ENCODE data around the gene ORMDL3. TPM values are rescaled to one million over a fixed set of nuclear protein-coding genes. Genes with fewer than 3 reads are reported as not detected.

Gene ORMDL3
- total RNA-seq, 1 donor from 2014 or later = 70.9 TPM

GRCh38 chr17:39919087-39919683, 8.2 kb downstream of the ORMDL3 start:
- H3K36me3 Mint-ChIP-seq (ENCODE audit: unreplicated experiment) = peaks cover 11% of the 10 kb centered on the region
- H3K4me3 Mint-ChIP-seq (ENCODE audit: unreplicated experiment) = no peak overlapping the region
- H3K27ac Mint-ChIP-seq (ENCODE audit: unreplicated experiment) = no peak overlapping the region
- no peak for DNase-seq
- no peak for TF ChIP-seq CTCF (IDR thresholded peaks at IDR 0.05; ENCODE audit: partially characterized antibody, unreplicated experiment)
- H3K9me3 Mint-ChIP-seq (ENCODE audit: unreplicated experiment) = peaks cover 4% of the 10 kb centered on the region
- peaks cover 2% of the 10 kb centered on the region for H3K27me3 Mint-ChIP-seq (ENCODE audit: unreplicated experiment)
- peaks cover 20% of the 10 kb centered on the region for H3K4me1 Mint-ChIP-seq (ENCODE audit: low read depth, unreplicated experiment)

GRCh38 chr17:39916918-39917317, 10.5 kb downstream of the ORMDL3 start:
- no peak overlapping the region for H3K4me3 Mint-ChIP-seq (ENCODE audit: unreplicated experiment)
- no peak for DNase-seq
- peaks cover 11% of the 10 kb centered on the region for H3K36me3 Mint-ChIP-seq (ENCODE audit: unreplicated experiment)
- H3K27ac Mint-ChIP-seq (ENCODE audit: unreplicated experiment) = no peak overlapping the region
- no peak for TF ChIP-seq CTCF (IDR thresholded peaks at IDR 0.05; ENCODE audit: partially characterized antibody, unreplicated experiment)
- peaks cover 12% of the 10 kb centered on the region for H3K4me1 Mint-ChIP-seq (ENCODE audit: low read depth, unreplicated experiment)
- H3K27me3 Mint-ChIP-seq (ENCODE audit: unreplicated experiment) = peaks cover 4% of the 10 kb centered on the region
- peaks cover 3% of the 10 kb centered on the region for H3K9me3 Mint-ChIP-seq (ENCODE audit: unreplicated experiment)

- no peaks in the 10 kb centered on the region for H3K9me3 Mint-ChIP-seq (ENCODE audit: unreplicated experiment)
- H3K27me3 Mint-ChIP-seq (ENCODE audit: unreplicated experiment) = peaks cover 4% of the 10 kb centered on the region
- TF ChIP-seq CTCF (IDR thresholded peaks at IDR 0.05; ENCODE audit: partially characterized antibody, unreplicated experiment) = no peak
- DNase-seq = no peak
- H3K4me3 Mint-ChIP-seq (ENCODE audit: unreplicated experiment) = no peak overlapping the region
- no peak overlapping the region for H3K27ac Mint-ChIP-seq (ENCODE audit: unreplicated experiment)
- peaks cover 10% of the 10 kb centered on the region for H3K4me1 Mint-ChIP-seq (ENCODE audit: low read depth, unreplicated experiment)
- peaks cover 11% of the 10 kb centered on the region for H3K36me3 Mint-ChIP-seq (ENCODE audit: unreplicated experiment)
Measured at GRCh38 chr17:39915559-39915958, 11.8 kb downstream of the ORMDL3 start.

- Mint-ChIP-seq H3K4me1 (ENCODE audit: low read depth, unreplicated experiment) (peaks cover 7% of the 10 kb centered on the region), H3K9me3 (ENCODE audit: unreplicated experiment) (no peaks in the 10 kb centered on the region), H3K4me3 (ENCODE audit: unreplicated experiment) (no peak overlapping the region), H3K27ac (ENCODE audit: unreplicated experiment) (no peak overlapping the region), H3K36me3 (ENCODE audit: unreplicated experiment) (peaks cover 11% of the 10 kb centered on the region), H3K27me3 (ENCODE audit: unreplicated experiment) (peaks cover 4% of the 10 kb centered on the region)
- TF ChIP-seq CTCF (IDR thresholded peaks at IDR 0.05; ENCODE audit: partially characterized antibody, unreplicated experiment) = no peak
- DNase-seq = no peak
Measured at GRCh38 chr17:39913989-39914388, 13.4 kb downstream of the ORMDL3 start.

- DNase-seq = no peak
- H3K4me3 Mint-ChIP-seq (ENCODE audit: unreplicated experiment) = no peak overlapping the region
- H3K27me3 Mint-ChIP-seq (ENCODE audit: unreplicated experiment) = peaks cover 2% of the 10 kb centered on the region
- TF ChIP-seq CTCF (IDR thresholded peaks at IDR 0.05; ENCODE audit: partially characterized antibody, unreplicated experiment) = no peak
- H3K4me1 Mint-ChIP-seq (ENCODE audit: low read depth, unreplicated experiment) = no peaks in the 10 kb centered on the region
- no peaks in the 10 kb centered on the region for H3K9me3 Mint-ChIP-seq (ENCODE audit: unreplicated experiment)
- peaks cover 4% of the 10 kb centered on the region for H3K36me3 Mint-ChIP-seq (ENCODE audit: unreplicated experiment)
- H3K27ac Mint-ChIP-seq (ENCODE audit: unreplicated experiment) = no peak overlapping the region
Measured at GRCh38 chr17:39908789-39909352, 18.5 kb downstream of the ORMDL3 start.

Measured in glutamatergic neuron (in vitro differentiated cells).